HG03066 (cell line): ENCODE measurements around the gene CYBB.

Source experiments
- ATAC-seq: cut with Tn5 transposase; IDR thresholded peaks from one replicate; pipeline ENCODE4 v1.9.1; 2021; ENCODE audit warnings: low read depth; ENCODE audit not compliant: unreplicated experiment

The CYBB gene

DNA sequence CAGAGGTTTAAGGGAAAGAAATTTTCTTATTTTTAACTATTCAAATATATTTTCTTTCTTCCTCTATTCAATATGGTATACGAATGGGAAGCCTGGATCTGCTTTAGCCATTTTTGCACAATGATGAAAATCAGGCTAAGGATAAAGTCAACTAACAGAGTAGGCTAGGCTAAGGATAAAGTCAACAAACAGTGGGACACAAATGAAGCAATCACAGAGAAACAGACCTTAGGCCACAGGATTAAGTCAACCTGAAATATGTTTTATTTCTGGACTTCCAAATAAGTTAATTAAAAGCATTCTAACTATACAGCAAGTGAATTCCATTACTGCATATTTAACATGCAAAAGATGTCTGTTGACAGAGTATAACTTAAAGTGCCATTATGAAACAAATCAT is 50.5 kb downstream of the CYBB start:
- ATAC-seq = no peak

DNA sequence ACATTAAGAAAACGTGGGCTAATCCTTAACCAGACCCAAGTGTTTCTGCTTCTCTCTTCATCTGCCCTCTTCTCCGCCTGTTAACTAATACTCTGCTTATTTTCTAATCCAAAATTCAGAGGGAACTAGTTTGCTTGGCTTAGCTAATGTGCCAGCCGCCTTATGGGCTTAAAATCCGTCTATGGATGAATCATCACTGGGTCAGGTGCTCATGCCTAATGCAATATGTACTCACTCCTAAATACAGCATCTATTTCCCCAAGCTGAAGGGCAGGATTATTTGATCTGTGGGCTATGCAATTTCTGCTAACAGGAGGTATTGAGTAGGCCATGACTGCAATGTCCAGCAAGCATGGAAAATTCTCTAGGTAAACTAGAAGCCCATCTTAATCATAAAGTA is 55.1 kb downstream of the CYBB start:
- no peak for ATAC-seq

DNA sequence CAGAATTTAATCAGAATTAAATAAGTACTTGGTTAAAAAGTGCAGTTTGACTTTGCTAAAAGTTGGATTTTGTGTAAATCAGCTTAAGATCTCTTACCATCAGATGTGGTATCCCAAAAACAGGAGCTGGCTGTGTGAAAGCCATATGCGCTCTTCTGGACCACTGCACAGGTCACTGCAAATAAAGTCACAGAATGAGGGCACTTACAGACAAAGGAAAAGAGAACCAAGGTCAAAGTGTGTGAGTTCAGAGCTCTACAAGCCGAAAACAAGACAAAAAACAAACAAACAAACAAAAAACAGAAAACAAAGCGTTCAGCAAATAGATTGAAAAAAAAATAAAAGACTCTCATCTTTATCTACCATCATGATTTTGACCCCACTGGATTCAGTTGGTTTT is 61.1 kb downstream of the CYBB start:
- no peak for ATAC-seq

DNA sequence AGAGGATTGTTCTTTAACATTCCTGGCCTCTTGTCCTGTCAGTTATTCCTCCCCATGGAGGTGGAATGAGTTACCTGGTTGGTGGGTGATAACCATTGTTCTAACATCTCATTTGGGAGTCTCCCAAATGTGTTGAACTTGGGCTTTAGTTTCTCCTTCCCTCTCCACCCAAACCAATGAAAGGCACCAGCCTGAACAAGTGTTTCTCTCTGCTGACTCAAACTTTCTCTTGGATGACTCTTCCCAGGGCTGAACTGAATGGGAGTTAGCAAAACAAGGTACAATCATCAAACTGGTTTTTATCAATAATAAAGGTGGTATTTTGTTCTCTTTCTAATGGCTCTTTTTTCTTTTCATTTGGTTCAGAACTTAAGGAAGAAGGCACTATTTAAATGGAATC is 64.8 kb downstream of the CYBB start:
- no peak for ATAC-seq

DNA sequence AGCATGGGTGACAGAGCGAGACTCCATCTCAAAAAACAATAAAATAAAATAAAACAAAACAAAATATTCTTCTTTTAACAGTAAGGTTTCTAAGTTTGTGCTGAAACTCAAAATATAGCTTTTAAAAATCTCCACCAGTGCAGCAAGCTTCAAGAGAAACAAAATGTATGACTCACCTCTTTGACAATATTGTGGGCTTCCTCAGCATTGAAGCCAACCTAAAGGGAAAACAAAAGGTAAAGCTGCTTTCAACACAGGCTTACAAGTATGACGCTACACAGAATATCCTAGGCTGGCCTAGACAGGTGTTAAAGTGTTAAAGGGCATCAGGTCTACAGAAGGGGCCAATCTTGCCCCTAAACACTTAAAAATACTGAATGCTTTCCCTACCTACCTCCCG is 66.3 kb downstream of the CYBB start:
- no peak for ATAC-seq

DNA sequence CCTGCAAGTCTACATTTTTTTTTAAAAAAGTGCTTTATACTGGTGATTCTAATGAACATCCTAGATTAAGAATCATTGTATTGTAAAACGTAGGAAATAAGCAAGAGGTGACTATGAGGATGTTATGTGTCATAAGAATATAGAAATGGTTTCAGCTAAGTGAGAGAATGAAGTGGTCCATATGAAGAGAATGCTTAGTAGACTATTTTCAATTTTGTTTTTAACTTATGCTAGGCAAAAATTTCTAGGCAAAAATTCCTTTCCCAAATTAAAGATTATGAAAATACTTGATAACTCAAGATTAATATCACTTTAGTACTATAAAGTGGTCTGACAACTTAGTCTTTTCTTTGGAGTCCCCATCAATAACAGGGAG is 66.7 kb downstream of the CYBB start:
- ATAC-seq = no peak

DNA sequence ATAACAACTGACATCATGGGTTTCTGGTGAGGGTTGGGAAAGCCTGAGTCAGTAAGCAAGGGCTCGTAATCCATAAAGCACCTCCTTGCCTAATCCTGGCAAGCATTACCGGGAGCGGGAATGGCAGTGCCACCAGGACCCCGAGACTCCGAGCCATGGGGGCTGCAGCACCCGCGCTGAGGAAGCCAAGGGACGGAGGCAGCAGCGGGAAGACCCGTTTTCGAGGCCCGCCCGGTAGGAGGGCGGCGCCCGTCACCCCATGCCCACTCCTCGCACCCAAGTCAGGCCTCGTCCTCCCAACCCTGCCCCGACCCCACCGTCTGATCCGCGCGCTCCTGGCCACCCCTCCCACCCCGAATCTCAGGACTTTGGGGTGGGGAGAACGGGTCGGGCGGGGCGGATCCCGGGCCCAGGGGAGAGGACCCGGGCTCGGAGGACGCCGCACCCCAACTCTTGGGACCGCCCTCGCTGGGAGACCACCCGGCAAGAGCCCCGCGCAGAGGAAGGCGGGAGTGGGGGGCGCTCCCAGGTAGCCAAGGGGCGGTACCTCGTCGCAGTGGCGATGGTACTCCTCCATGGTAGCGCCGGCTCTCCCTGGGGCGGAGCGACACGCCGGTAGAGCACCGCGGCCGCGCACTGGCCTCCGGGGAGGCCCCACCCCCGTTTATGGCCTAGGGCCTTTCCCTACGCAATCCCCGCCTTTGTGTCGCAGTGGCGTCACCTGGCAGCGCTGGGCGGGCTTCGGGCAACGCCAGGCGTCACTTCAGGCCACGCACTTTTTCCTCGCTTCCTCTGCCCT is 67.3 kb downstream of the CYBB start, which contains the start of gene DYNLT3:
Gene DYNLT3 (minus strand): TSS at position 638 of the 799 bp plus-strand sequence. CDS start 61 bp downstream, at position 577.
- ATAC-seq = peak; percentile 99

DNA sequence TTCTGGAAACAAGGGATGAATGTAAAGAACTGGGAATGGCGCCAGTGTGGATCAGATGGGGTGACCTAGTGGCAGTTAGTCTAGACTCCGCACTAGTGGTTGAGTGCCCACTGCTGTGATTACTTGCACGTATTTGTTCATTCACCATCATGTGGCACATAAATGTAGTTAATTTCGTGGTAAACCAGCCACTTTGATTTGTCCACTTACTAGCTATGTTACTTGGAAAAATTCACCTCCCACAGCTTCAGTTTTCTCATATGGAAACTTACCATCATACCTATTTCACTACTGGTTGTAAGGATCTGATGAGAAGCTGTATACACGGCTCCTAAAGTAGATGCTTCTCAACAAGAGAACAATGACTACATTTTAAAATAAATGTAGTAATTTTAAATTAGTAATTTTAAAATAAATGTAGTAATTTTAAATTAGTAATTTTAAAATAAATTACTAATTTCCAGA is 67.9 kb downstream of the CYBB start:
- peak; percentile 5 for ATAC-seq

DNA sequence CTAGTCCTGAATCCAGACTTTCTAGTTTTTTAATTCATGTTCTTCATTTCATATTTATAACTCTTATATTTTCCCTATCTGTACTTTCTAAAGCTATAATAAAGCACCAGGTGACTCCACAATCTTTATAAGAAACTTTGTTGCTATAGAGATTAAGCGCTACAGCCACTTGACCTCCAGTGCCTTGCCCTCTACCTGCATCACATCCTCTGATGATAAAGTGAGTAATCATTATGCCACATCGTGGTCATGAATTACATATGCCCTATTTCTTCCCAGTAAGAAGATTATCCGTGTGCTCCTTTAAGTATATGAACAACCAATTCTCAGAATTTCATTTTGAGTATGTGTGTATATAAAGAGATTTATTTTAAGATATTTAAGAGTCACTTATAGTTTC is 74.3 kb downstream of the CYBB start:
- no peak for ATAC-seq

DNA sequence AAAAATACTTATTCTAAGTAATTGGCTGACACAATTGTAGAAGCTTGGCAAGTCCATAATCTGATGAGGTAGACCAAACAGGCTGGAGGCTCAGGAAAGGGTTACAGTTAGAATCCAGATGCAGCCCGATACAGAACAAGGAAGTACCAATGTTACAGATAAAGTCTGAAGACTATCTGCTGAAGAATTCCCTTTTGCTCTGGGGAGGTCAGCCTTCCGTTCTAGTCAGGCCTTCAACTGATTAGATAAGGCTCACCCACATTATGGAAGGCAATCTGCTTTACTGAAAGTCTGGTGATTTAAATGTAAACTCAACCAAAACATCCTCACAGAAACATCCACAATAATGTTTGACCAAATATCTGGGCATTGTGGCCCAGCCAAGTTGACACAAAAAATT is 74.9 kb downstream of the CYBB start:
- ATAC-seq = no peak

DNA sequence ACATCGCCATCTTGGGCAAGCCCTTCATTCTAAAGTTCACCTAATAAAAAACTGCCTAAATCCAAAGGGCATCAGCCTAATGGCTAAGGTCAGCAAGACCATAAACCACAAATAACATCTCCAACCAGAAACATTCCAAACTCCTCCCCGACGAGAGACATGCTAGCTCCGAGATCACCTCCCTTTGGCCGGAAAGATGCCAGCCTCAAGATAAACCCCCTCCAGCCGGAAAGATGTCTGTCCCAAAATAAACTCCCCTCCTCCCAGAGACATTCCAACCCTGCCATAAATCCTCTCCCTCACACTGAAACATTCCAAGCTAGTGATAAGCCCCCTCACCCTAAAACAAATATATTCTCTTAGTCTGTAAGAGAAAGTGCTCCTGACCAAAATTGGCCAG is 80.9 kb downstream of the CYBB start:
- no peak for ATAC-seq

DNA sequence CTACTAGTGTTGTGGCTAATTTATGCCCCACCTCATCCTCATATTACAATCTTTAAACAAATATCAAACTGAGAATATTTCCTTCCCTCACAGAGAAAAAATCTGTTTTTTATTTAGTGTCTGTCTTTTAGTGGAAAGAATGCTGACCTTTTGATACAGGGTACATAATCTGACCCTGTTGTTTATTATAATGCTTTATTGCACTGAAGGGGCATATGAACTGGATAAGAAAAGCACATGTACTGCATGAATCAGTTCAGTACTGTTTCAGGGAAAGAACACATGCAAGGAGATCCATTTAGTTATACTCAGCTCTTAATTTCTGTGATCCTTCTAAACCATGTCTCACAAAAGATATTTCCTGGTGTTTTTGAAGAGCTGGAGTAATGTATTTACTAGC is 83.0 kb downstream of the CYBB start:
- ATAC-seq = no peak
